Gastroesophageal sphincter (tissue), 4 donors: ENCODE results near the gene GAB4. TPM values are rescaled to one million over a fixed set of nuclear protein-coding genes. Genes with fewer than 3 reads are reported as not detected.

Source experiments
- ATAC-seq: fragments of 150-250 bp; one replicate; pipeline ENCODE4 v1.9.1; 2016; ENCODE audit warnings: mild to moderate bottlenecking, moderate library complexity
- H3K27ac ChIP-seq, 4 donors: fragments of 200-600 bp; sonication (generic) in 3 of 4; 1 replicate in 3 of 4; 2 replicates in 1 of 4; pipeline ENCODE4 v1.5.1; 2016 to 2019
- H3K27me3 ChIP-seq: fragments of 200-600 bp; sonication (generic); one replicate; pipeline ENCODE4 v1.5.1; 2019
- H3K36me3 ChIP-seq, 2 donors: fragments of 200-600 bp; sonication (generic); one replicate each; pipeline ENCODE4 v1.5.1; 2019; ENCODE audit warnings: control low read depth in 1 of 2
- H3K4me1 ChIP-seq, 3 donors: fragments of 200-600 bp; sonication (generic); 1 replicate in 2 of 3; 2 replicates in 1 of 3; pipeline ENCODE4 v1.5.1; 2016 to 2019; ENCODE audit warnings: control low read depth in 2 of 3
- H3K4me3 ChIP-seq, 2 donors: fragments of 200-600 bp; sonication (generic); one replicate each; pipeline ENCODE4 v1.5.1; 2019; ENCODE audit warnings: mild to moderate bottlenecking in 1 of 2, moderate library complexity in 1 of 2
- H3K9me3 ChIP-seq, 3 donors: fragments of 200-600 bp; sonication (generic); one replicate each; pipeline ENCODE4 v1.5.1; 2017 to 2019; ENCODE audit warnings: control low read depth in 2 of 3
- EP300 ChIP-seq: sonication (generic); formaldehyde crosslinking; IDR thresholded peaks from one replicate; pipeline ENCODE4 v1.6.1; 2017; ENCODE audit warnings: antibody characterized with exemption, mild to moderate bottlenecking
- POLR2A ChIP-seq, 2 donors: fragments of 450-650 bp; IDR thresholded peaks; one replicate each; pipeline ENCODE4 v1.6.1; 2017; ENCODE audit warnings: antibody characterized with exemption in 2 of 2, mild to moderate bottlenecking in 2 of 2, moderate library complexity in 1 of 2
- POLR2AphosphoS5 ChIP-seq: sonication (generic); formaldehyde crosslinking; IDR thresholded peaks from one replicate; pipeline ENCODE4 v1.6.1; 2017; ENCODE audit warnings: antibody characterized with exemption
- WGBS, 2 donors: methylation state at CpG; one replicate each; pipeline ENCODE4 v1.1.5; 2018; ENCODE audit warnings: low coverage in 1 of 2; 5-methylcytosine and 5-hydroxymethylcytosine counted together
- total RNA-seq, 4 donors: library from RNA; depleted of rRNA; stranded (reverse); fragments of >200 nt; gene quantifications; one replicate each; pipeline ENCODE4 v1.1.0, GENCODE V29; 2016
- TF ChIP-seq, protein P1 (sequence below), 4 experiments: fragments of 200-600 bp in 2 of 4; fragments of 450-650 bp in 2 of 4; sonication (generic) in 1 of 4; IDR thresholded peaks; one replicate each; pipeline ENCODE4 v1.5.1; 2017 to 2019; ENCODE audit warnings: antibody characterized with exemption in 4 of 4, mild to moderate bottlenecking in 2 of 4, moderate library complexity in 2 of 4

Gene GAB4
- total RNA-seq, 4 donors from 2014 or later: not detected

DNA sequence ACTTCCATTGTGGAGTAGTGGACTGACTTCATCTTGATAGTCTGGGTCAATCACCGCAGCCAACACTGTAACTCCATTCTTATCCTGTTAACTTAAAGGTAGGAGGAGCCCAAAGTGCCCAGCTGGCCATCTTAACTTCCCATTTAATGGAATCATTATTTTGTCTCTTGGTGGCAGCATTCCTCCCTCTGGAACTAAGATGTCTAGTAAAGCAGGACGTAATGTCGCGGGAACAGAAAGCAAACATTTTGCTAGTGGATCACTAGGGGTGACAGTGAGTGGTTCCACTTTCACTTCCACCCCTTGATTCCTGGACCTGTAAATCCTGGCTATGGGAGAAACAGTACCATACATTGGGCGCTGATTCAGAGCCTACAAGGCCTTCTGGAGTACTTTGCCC lies 71.4 kb downstream of the GAB4 start:
- no peaks in the 10 kb centered on the region for H3K4me1 ChIP-seq
- H3K9me3 ChIP-seq: no peaks in the 10 kb centered on the region
- peaks cover 38% of the 10 kb centered on the region for H3K27me3 ChIP-seq
- 84 to 92% methylated on average over 4 to 5 of the region's 5 CpGs for whole genome bisulfite sequencing, 2 donors
- H3K36me3 ChIP-seq: no peaks in the 10 kb centered on the region
- TF ChIP-seq, protein P1, sequence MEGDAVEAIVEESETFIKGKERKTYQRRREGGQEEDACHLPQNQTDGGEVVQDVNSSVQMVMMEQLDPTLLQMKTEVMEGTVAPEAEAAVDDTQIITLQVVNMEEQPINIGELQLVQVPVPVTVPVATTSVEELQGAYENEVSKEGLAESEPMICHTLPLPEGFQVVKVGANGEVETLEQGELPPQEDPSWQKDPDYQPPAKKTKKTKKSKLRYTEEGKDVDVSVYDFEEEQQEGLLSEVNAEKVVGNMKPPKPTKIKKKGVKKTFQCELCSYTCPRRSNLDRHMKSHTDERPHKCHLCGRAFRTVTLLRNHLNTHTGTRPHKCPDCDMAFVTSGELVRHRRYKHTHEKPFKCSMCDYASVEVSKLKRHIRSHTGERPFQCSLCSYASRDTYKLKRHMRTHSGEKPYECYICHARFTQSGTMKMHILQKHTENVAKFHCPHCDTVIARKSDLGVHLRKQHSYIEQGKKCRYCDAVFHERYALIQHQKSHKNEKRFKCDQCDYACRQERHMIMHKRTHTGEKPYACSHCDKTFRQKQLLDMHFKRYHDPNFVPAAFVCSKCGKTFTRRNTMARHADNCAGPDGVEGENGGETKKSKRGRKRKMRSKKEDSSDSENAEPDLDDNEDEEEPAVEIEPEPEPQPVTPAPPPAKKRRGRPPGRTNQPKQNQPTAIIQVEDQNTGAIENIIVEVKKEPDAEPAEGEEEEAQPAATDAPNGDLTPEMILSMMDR (IDR thresholded peaks at IDR 0.05): no peak
- TF ChIP-seq POLR2A (IDR thresholded peaks at IDR 0.05): no peak
- TF ChIP-seq POLR2AphosphoS5: no peak
- TF ChIP-seq EP300: no peak
- no peak overlapping the region for H3K27ac ChIP-seq
- no peak for ATAC-seq
- no peak overlapping the region for H3K4me3 ChIP-seq

DNA sequence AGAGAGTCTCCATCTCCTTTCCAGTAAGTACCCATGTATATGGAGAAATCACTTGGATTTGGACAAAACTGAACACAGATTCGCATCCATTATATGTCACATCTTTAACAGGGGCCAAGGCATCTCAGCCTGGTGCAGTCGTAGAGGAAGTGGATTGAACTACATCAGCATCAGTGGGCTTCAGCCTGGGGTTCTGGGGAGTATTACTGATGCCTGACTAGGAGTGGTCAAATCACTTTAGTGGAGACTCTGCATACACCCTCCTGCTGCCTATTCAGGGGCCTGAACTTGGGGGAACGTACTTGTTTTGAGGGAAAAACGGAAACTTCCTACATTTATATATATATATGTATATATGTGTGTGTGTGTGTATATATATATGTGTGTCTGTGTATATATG lies 72.8 kb downstream of the GAB4 start:
- no peak for ATAC-seq
- 58 to 82% methylated on average over 2 to 4 of the region's 4 CpGs for WGBS, 2 donors
- no peak overlapping the region for H3K4me3 ChIP-seq
- no peak overlapping the region for H3K27ac ChIP-seq
- H3K9me3 ChIP-seq: no peaks in the 10 kb centered on the region
- no peaks in the 10 kb centered on the region for H3K4me1 ChIP-seq
- peaks cover 52% of the 10 kb centered on the region for H3K27me3 ChIP-seq
- H3K36me3 ChIP-seq: no peaks in the 10 kb centered on the region
- TF ChIP-seq EP300 (no peak), POLR2AphosphoS5 (no peak), POLR2A (IDR thresholded peaks at IDR 0.05) (no peak)
- TF ChIP-seq, protein P1 (IDR thresholded peaks at IDR 0.05): no peak

DNA sequence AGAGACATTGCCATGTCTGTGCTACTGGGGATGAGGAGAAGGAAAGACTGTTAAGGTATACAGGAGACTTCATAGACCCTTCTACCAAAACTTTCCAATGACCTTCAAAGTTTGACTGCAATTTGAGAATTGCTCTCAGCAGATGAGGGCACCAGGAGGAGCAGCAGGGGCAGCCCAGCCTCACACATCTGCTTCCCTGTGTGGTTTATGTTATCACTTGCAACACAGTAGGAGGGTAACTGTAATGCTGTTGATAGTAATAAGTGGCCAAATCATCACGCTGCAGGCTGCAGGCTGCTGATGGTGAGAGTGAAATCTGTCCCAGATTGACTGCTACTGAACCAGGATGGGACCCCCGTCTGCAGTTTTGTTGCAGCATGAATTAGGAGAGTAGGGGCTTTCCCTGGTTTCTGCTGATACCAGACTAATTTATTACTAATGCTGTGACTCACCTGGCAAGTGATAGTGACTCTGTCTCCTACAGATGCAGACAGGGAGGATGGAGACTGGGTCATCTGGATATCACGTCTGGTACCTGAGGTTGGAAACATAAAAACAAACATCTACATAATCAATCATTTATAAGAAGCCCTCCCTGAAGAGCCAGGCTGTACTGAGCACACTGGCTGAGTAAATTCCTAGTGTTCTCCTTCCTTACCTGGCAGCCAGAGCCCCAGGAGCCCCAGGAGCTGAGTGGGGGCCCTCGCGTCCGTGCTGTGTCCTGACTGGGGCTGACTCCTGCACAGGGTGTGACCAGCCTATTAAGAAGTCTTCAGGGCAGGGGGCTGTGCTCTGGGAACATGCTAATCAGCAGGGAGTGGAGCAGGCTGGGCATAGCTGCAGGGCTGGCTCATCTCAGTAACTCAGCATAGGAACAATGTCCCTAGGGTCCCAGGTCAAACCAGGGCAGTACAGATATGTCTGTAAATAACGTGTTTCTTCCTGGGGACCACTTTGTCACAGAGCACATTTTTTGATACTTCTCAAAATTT lies 74.4 kb downstream of the GAB4 start:
- 27 to 30% methylated on average over 2 to 4 of the region's 7 CpGs for WGBS, 2 donors
- no peak for ATAC-seq
- TF ChIP-seq POLR2AphosphoS5: no peak
- TF ChIP-seq, protein P1 (IDR thresholded peaks at IDR 0.05): no peak
- TF ChIP-seq POLR2A (IDR thresholded peaks at IDR 0.05): no peak
- TF ChIP-seq EP300: no peak
- no peak overlapping the region for H3K27ac ChIP-seq
- no peaks in the 10 kb centered on the region for H3K36me3 ChIP-seq
- no peak overlapping the region for H3K4me3 ChIP-seq
- no peaks in the 10 kb centered on the region for H3K4me1 ChIP-seq
- H3K27me3 ChIP-seq: peaks cover 62% of the 10 kb centered on the region
- H3K9me3 ChIP-seq: no peaks in the 10 kb centered on the region

DNA sequence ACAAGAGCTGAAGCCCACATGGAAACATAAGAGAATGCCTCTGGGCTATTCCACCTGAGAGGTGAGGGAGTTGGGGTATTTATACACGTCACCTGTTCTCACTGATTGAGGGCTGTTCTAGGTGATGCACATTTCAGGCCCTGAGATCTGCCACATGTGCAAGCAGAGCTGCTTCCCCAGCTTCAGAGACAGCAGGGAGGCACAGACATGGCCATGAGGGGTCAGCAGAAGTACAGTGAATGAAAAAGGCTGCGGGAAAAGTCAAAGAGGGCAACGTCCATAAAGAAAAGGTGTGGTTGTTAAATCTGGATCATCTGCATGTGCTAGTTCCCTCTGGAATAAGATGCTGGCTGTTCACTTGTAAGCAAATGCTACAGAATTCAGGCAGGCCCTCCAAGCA lies 75.4 kb downstream of the GAB4 start:
- TF ChIP-seq, protein P1 (IDR thresholded peaks at IDR 0.05): peak in 1 of 4 experiments; percentile 15
- TF ChIP-seq EP300: no peak
- H3K4me3 ChIP-seq: no peak overlapping the region
- H3K27ac ChIP-seq: no peak overlapping the region
- ATAC-seq: no peak
- WGBS, 2 donors: 29 to 67% methylated on average over 1 to 3 of the region's 3 CpGs
- H3K36me3 ChIP-seq: no peaks in the 10 kb centered on the region
- H3K9me3 ChIP-seq: no peaks in the 10 kb centered on the region
- H3K27me3 ChIP-seq: peaks cover 63% of the 10 kb centered on the region
- H3K4me1 ChIP-seq: no peaks in the 10 kb centered on the region
